DOHH2 (cell line): ENCODE results near the gene BGN.

ENCODE experiments used
- EZH2phosphoT487 ChIP-seq: fragments of 200-600 bp; sonication (generic); IDR thresholded peaks from 2 replicates; pipeline ENCODE4 v1.6.1; 2017; ENCODE audit warnings: borderline replicate concordance, mild to moderate bottlenecking, antibody characterized with exemption, low read length, moderate library complexity, mixed read lengths
- TF ChIP-seq, protein P1 (sequence below): fragments of 200-600 bp; sonication (generic); IDR thresholded peaks from one replicate; pipeline ENCODE4 v1.5.1; 2014; ENCODE audit warnings: antibody characterized with exemption, mild to moderate bottlenecking, low read depth, low read length; ENCODE audit not compliant: poor library complexity, severe bottlenecking

DNA sequence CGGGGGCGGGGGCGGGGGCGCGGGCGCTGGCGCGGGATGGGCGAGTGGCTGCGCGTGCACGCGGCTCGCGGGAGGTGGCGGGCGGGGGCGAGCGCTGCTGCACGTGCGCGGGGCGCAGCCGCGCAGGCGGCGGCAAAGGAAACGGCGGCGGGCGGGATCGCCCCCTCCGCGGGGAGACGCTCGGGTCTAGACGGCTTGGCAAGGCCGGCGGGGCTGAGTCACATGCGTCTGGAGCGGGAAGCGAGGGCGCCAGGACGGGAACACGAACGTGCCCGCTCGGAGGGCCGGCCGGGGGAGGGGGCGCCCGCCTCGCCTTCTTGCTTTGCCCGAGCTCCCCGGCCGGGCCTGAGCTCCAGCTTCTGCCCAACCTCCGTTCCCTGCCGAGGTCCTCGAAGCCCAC is 20.1 kb upstream of the BGN start:
- TF ChIP-seq, protein P1, sequence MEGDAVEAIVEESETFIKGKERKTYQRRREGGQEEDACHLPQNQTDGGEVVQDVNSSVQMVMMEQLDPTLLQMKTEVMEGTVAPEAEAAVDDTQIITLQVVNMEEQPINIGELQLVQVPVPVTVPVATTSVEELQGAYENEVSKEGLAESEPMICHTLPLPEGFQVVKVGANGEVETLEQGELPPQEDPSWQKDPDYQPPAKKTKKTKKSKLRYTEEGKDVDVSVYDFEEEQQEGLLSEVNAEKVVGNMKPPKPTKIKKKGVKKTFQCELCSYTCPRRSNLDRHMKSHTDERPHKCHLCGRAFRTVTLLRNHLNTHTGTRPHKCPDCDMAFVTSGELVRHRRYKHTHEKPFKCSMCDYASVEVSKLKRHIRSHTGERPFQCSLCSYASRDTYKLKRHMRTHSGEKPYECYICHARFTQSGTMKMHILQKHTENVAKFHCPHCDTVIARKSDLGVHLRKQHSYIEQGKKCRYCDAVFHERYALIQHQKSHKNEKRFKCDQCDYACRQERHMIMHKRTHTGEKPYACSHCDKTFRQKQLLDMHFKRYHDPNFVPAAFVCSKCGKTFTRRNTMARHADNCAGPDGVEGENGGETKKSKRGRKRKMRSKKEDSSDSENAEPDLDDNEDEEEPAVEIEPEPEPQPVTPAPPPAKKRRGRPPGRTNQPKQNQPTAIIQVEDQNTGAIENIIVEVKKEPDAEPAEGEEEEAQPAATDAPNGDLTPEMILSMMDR = no peak
- TF ChIP-seq EZH2phosphoT487 = no peak
